PFSK-1 (cell line): Measurements from ENCODE around the gene TAF8.

Experiments
- FOXP2 ChIP-seq: optimal IDR thresholded peaks from 2 replicates; pipeline ENCODE3; 2011; ENCODE audit warnings: borderline replicate concordance, control low read depth, inconsistent platforms; ENCODE audit not compliant: insufficient read depth; ENCODE audit errors: extremely low read length, extremely low read depth
- POLR2AphosphoS5 ChIP-seq: IDR thresholded peaks from 2 replicates; pipeline ENCODE4 v1.6.1; 2012; ENCODE audit warnings: low read depth, mild to moderate bottlenecking, control low read depth, low read length, moderate library complexity
- SIN3A ChIP-seq: IDR thresholded peaks from 2 replicates; pipeline ENCODE4 v1.6.1; 2012; ENCODE audit warnings: mild to moderate bottlenecking, low read length, moderate library complexity, borderline replicate concordance; ENCODE audit not compliant: insufficient read depth
- TAF1 ChIP-seq: IDR thresholded peaks from 2 replicates; pipeline ENCODE4 v1.6.1; 2012; ENCODE audit warnings: low read length, control low read depth, borderline replicate concordance; ENCODE audit not compliant: insufficient read depth
- TF ChIP-seq, protein P1 (sequence below), 2 experiments: IDR thresholded peaks; 2 replicates each; pipeline versions ENCODE4 v1.6.1 to v1.8.0; 2011 to 2012; ENCODE audit warnings: low read depth in 2 of 2, low read length in 2 of 2, control low read depth in 1 of 2, inconsistent platforms in 1 of 2, mild to moderate bottlenecking in 1 of 2, moderate library complexity in 1 of 2; ENCODE audit not compliant: insufficient read depth in 1 of 2

TAF8 gene

DNA sequence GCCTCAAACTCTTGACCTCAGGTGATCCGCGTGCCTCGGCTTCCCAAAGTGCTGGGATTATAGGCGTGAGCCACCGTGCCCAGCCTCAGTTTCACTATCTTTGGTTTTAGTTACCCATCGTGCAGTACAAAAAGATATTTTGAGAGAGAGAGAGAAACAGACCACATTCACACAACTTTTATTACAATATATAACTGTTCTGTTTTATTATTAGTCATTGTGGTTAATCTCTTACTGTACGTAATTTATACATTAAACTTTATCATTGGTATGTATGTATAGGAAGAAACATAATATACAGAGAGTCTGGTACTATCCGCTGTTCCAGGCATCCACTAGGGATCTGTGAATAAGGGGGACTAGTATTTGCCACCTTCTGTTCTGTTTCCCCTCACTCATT, 29.4 kb upstream of the TAF8 start:
- no peak for TF ChIP-seq TAF1
- TF ChIP-seq SIN3A, result no peak
- no peak for TF ChIP-seq FOXP2
- TF ChIP-seq, protein P1, sequence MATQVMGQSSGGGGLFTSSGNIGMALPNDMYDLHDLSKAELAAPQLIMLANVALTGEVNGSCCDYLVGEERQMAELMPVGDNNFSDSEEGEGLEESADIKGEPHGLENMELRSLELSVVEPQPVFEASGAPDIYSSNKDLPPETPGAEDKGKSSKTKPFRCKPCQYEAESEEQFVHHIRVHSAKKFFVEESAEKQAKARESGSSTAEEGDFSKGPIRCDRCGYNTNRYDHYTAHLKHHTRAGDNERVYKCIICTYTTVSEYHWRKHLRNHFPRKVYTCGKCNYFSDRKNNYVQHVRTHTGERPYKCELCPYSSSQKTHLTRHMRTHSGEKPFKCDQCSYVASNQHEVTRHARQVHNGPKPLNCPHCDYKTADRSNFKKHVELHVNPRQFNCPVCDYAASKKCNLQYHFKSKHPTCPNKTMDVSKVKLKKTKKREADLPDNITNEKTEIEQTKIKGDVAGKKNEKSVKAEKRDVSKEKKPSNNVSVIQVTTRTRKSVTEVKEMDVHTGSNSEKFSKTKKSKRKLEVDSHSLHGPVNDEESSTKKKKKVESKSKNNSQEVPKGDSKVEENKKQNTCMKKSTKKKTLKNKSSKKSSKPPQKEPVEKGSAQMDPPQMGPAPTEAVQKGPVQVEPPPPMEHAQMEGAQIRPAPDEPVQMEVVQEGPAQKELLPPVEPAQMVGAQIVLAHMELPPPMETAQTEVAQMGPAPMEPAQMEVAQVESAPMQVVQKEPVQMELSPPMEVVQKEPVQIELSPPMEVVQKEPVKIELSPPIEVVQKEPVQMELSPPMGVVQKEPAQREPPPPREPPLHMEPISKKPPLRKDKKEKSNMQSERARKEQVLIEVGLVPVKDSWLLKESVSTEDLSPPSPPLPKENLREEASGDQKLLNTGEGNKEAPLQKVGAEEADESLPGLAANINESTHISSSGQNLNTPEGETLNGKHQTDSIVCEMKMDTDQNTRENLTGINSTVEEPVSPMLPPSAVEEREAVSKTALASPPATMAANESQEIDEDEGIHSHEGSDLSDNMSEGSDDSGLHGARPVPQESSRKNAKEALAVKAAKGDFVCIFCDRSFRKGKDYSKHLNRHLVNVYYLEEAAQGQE (IDR thresholded peaks at IDR 0.05; ENCODE audit: insufficient read depth in 1 of 2, low read depth in 2 of 2, low read length in 2 of 2), result no peak
- no peak for TF ChIP-seq POLR2AphosphoS5

DNA sequence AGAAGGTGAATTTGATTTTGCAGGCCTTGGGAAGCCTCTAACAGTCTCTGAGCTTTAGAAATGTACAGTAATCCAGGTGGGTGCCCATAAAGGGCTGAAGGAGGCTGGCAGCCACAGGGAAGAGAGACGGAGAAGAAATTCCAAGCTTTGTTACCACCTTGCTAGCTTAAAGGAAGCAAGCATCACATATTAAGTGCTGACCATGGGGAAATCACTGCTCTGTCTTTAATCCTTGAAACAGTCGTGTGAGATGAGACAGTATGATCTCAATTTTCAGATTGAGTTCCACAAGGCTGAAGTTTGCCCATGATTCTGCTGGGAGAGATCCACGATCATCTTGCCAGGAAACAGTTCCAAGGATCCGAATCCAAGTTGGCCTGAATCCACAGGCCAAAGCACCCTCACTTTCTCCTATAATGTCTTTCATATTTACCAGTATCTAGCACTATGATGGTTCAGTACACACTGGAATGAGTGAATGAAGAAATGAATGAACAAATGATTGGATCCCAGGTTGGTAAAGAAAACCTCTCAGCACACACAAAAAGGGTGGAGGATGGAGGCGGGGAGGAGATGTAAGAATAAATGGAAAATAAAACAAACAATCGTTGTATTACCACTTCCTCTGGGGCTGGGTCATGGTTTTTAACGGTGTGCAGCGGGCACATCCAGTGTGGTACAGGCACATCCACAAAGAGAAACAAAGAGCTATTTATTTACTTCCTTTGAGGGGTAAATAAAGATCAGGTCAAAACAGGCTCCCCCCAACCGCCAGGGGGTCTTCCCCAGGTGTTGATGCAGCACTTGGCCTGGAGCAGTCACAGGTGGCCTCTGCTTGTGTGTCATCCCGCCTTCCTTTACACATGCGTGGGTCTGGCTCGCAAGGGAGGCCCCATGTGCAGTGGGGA, 28.2 kb upstream of the TAF8 start:
- TF ChIP-seq, protein P1 (IDR thresholded peaks at IDR 0.05; ENCODE audit: insufficient read depth in 1 of 2, low read depth in 2 of 2, low read length in 2 of 2), result no peak
- no peak for TF ChIP-seq TAF1

DNA sequence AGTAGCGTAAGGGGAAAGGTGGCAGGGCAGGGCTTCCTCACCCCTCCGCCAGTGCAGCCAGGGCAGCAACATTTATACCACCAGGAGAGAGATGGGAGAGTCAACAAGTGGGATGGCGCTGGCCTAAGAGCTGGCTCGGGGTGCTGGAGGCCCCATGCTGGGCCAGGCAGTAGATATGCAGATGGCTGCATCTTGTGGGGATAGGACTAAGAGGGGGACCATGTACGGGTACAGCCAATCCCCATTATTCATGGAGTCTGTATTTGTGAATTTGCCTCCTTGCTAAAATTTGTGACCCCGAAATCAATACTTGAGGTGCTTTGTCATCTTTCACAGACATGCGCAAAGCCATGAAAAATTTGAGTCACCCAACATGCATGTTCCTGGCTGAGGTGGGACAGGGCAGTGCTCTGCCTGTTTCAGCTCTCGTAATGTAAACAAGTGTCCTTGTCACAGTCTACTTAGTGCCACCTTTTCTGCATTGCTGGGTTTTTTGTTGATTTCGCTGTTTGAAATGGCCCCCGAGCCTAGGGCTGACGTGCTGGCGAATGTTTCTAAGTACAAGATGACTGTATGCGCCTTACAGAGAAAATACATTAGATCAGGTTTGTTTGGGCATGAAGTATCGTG, 27.5 kb upstream of the TAF8 start:
- no peak for TF ChIP-seq SIN3A
- TF ChIP-seq POLR2AphosphoS5, result no peak
- TF ChIP-seq, protein P1 (IDR thresholded peaks at IDR 0.05; ENCODE audit: insufficient read depth in 1 of 2, low read depth in 2 of 2, low read length in 2 of 2), result no peak
- TF ChIP-seq FOXP2, result no peak
- no peak for TF ChIP-seq TAF1

DNA sequence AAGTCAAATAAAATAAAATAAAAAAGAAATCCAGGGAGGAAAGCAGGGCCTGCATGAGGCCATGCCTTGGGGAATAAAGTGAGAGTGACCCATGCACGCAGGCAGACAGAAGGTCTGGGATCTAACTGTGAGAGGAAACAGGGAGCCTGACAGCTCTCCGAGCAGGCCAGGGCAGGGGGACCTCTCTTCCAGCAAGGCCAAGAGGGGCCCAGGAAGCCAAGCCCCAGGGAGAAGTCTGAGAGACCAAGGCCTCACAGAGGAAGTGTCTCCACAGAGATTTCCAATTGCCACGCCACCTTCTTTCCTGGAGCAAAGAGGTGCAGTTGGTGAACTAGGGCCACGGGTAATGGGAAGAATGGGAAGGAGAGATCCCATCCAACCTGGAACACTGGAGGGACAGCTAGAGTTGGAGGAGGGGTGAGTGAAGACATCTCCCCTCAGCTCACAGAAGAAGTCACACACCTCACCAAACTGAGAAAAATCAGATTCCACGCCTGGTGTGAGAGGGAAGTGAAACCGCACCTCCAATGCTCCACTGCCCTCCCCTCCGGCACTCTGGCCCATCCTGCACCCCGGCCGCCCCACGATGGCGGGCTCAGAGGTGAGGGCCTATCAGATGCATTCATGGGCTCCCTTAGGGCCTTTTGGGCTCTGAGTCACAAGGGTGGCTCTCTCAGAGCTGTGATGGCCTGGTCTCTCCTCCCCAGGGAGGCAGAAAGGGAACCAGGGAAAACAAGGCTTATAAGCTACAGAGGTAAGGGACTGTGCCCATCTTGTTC, 25.1 kb upstream of the TAF8 start:
- no peak for TF ChIP-seq SIN3A
- TF ChIP-seq TAF1, result no peak
- TF ChIP-seq, protein P1 (IDR thresholded peaks at IDR 0.05; ENCODE audit: insufficient read depth in 1 of 2, low read depth in 2 of 2, low read length in 2 of 2), result no peak
- TF ChIP-seq FOXP2, result no peak
- no peak for TF ChIP-seq POLR2AphosphoS5
